Right lobe of liver (tissue), 4 donors: ENCODE measurements around the gene EIPR1.

Experiments
- POLR2A ChIP-seq: fragments of 450-650 bp; IDR thresholded peaks from one replicate; pipeline ENCODE4 v1.6.1; 2017; ENCODE audit warnings: antibody characterized with exemption, mild to moderate bottlenecking
- TF ChIP-seq, protein P1 (sequence below), 4 donors: fragments of 200-600 bp in 3 of 4; fragments of 450-650 bp in 1 of 4; IDR thresholded peaks; one replicate each; pipeline versions ENCODE4 v1.5.1 to v1.8.0; 2016 to 2022; ENCODE audit warnings: antibody characterized with exemption in 4 of 4, mild to moderate bottlenecking in 2 of 4
- donor health status: DM: no; HTN: no; CAD: no.
- donor health status: DM: no; HTN: no; CAD: no.
- donor health status: DM: no; HTN: yes; CAD: no.

DNA sequence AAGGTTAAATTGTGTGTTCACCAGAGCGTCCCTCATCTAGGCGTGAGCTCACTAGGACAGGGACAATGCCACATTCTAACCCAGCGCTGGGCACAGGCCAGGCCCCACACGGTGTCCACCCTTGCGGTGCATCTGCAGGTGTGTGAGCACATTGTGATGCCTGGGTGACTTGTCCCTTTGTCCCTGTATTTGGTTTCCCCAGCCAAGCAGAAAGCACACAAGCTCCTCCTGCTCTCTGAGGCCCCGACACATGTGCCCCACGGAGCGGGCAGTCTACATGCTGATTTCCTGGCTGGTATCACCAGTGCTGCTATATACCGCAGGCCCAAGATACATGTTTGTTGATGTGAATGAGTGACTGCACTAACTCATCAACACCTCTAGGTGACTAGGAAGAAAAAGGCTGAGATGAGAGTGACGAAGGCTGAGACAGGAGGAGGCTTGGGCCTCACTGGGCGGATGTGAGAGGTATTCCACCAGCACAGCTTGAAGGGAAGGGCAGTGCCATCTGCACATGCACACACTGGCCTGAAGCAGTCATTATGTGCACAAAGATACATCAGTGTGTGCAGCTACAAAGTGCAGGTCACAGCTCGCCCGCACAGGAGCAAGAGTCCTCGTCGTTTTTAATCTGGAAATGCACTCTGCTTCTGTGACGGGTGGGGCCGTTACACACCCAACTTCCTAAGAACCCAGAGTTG lies 205.9 kb downstream of the EIPR1 start:
- no peak for TF ChIP-seq POLR2A
- TF ChIP-seq, protein P1, sequence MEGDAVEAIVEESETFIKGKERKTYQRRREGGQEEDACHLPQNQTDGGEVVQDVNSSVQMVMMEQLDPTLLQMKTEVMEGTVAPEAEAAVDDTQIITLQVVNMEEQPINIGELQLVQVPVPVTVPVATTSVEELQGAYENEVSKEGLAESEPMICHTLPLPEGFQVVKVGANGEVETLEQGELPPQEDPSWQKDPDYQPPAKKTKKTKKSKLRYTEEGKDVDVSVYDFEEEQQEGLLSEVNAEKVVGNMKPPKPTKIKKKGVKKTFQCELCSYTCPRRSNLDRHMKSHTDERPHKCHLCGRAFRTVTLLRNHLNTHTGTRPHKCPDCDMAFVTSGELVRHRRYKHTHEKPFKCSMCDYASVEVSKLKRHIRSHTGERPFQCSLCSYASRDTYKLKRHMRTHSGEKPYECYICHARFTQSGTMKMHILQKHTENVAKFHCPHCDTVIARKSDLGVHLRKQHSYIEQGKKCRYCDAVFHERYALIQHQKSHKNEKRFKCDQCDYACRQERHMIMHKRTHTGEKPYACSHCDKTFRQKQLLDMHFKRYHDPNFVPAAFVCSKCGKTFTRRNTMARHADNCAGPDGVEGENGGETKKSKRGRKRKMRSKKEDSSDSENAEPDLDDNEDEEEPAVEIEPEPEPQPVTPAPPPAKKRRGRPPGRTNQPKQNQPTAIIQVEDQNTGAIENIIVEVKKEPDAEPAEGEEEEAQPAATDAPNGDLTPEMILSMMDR (IDR thresholded peaks at IDR 0.05), result no peak
